Measurements from ENCODE around the gene RAB3GAP1. TPM values are rescaled to one million over a fixed set of nuclear protein-coding genes. Genes with fewer than 3 reads are reported as not detected.

RAB3GAP1 gene
- total RNA-seq, 2 experiments from 2014 or later = 40.2 to 63.6 TPM

GRCh38 chr2:135168204-135168856 lies 116.2 kb downstream of the RAB3GAP1 start:
- Histone ChIP-seq H3K9me3 (ENCODE audit: low read length) (no peaks in the 10 kb centered on the region), H4K20me1 (ENCODE audit: insufficient read depth, low read length) (no peaks in the 10 kb centered on the region), H3K27ac (ENCODE audit: low read depth, low read length, poor library complexity, severe bottlenecking) (no peak overlapping the region), H2AFZ (ENCODE audit: low read length) (no peak overlapping the region), H3K36me3 (ENCODE audit: insufficient read depth, low read length) (peaks cover 89% of the 10 kb centered on the region), H3K4me1 (ENCODE audit: insufficient read depth, low read length, poor library complexity, severe bottlenecking) (peaks cover 2% of the 10 kb centered on the region), H3K4me3 (ENCODE audit: low read depth, low read length, poor library complexity, severe bottlenecking) (no peak overlapping the region), H3K79me2 (ENCODE audit: insufficient read depth, low read depth, low read length) (no peaks in the 10 kb centered on the region), H3K9me2 (ENCODE audit: insufficient read depth, low read length) (no peaks in the 10 kb centered on the region), H3K4me2 (ENCODE audit: low read length) (no peak overlapping the region)
- BruUV-seq (replicated peaks) = no TSS peak
- CTCF ChIA-PET (ENCODE audit: unreplicated experiment) = no interaction called here
- no peak for DNase-seq (ENCODE audit: low spot score)
- intact Hi-C loops (cut with micrococcal nuclease; ENCODE audit: unreplicated experiment) = no loop called here
- TF ChIP-seq CTCF (conservative IDR thresholded peaks at IDR 0.05; ENCODE audit: low read length) = no peak
- TF ChIP-seq EZH2phosphoT487 (IDR thresholded peaks at IDR 0.05; ENCODE audit: borderline replicate concordance, low read depth, low read length) = no peak
- POLR2A ChIA-PET = interaction anchor here (1.1 kb wide), 1 partner anchor 11 kb away, joined by 3 read pairs; no protein-coding TSS in a partner anchor

- no peak for DNase-seq (ENCODE audit: low spot score)
- intact Hi-C loops (cut with micrococcal nuclease; ENCODE audit: unreplicated experiment) = no loop called here
These were observed 118.0 kb downstream of the RAB3GAP1 start for GRCh38 chr2:135169900-135170753.

More at GRCh38 chr2:135169900-135170753, 118.0 kb downstream of the RAB3GAP1 start:
- TF ChIP-seq EZH2phosphoT487 (IDR thresholded peaks at IDR 0.05; ENCODE audit: borderline replicate concordance, low read depth, low read length) (no peak), CTCF (conservative IDR thresholded peaks at IDR 0.05; ENCODE audit: low read length) (no peak)
- Histone ChIP-seq H3K27ac (ENCODE audit: low read depth, low read length, poor library complexity, severe bottlenecking) (no peak overlapping the region), H4K20me1 (ENCODE audit: insufficient read depth, low read length) (no peaks in the 10 kb centered on the region), H3K9me2 (ENCODE audit: insufficient read depth, low read length) (no peaks in the 10 kb centered on the region), H3K4me2 (ENCODE audit: low read length) (no peak overlapping the region), H3K9me3 (ENCODE audit: low read length) (no peaks in the 10 kb centered on the region), H3K79me2 (ENCODE audit: insufficient read depth, low read depth, low read length) (no peaks in the 10 kb centered on the region), H3K36me3 (ENCODE audit: insufficient read depth, low read length) (peaks cover 74% of the 10 kb centered on the region), H2AFZ (ENCODE audit: low read length) (no peak overlapping the region), H3K4me3 (ENCODE audit: low read depth, low read length, poor library complexity, severe bottlenecking) (no peak overlapping the region), H3K4me1 (ENCODE audit: insufficient read depth, low read length, poor library complexity, severe bottlenecking) (no peaks in the 10 kb centered on the region)
- ChIA-PET POLR2A (no interaction called here), CTCF (ENCODE audit: unreplicated experiment) (no interaction called here)
- BruUV-seq (replicated peaks) = no TSS peak
